Neural cell (in vitro differentiated cells): Measurements from ENCODE around the gene PRTFDC1. TPM values are rescaled to one million over a fixed set of nuclear protein-coding genes. Genes with fewer than 3 reads are reported as not detected.

ENCODE experiments used
- H2AFZ ChIP-seq: fragments of 200-600, 300-800 bp; sonication (generic), shearing (Covaris generic); 2 replicates; pipeline ENCODE4 v1.6.0; 2014; ENCODE audit warnings: low read depth, mild to moderate bottlenecking, antibody characterized with exemption, low read length, moderate library complexity
- H3F3A ChIP-seq: fragments of 200-600 bp; shearing (Covaris generic); 2 replicates; pipeline ENCODE4 v1.6.1; 2016; ENCODE audit warnings: mild to moderate bottlenecking, moderate library complexity, mixed read lengths, antibody characterized with exemption, low read length; ENCODE audit not compliant: insufficient read depth, poor library complexity, severe bottlenecking
- H3K27ac ChIP-seq: fragments of 200-600, 300-800 bp; sonication (generic), shearing (Covaris generic); 2 replicates; pipeline ENCODE4 v1.5.1; 2014; ENCODE audit warnings: mild to moderate bottlenecking, low read length, moderate library complexity
- H3K27me3 ChIP-seq: fragments of 300-800, 200-600 bp; sonication (generic), shearing (Covaris generic); 2 replicates; pipeline ENCODE4 v1.6.0; 2014; ENCODE audit warnings: mild to moderate bottlenecking, low read depth, low read length, moderate library complexity; ENCODE audit not compliant: insufficient read depth
- H3K36me3 ChIP-seq: fragments of 300-800, 200-600 bp; sonication (generic), shearing (Covaris generic); 2 replicates; pipeline ENCODE4 v1.5.1; 2014; ENCODE audit warnings: mild to moderate bottlenecking, antibody characterized with exemption, low read length, moderate library complexity; ENCODE audit not compliant: insufficient read depth
- H3K4me2 ChIP-seq: fragments of 300-800, 200-600 bp; sonication (generic), shearing (Covaris generic); 2 replicates; pipeline ENCODE4 v1.6.0; 2014; ENCODE audit warnings: mild to moderate bottlenecking, low read length
- H3K4me3 ChIP-seq: fragments of 300-800, 200-600 bp; sonication (generic), shearing (Covaris generic); 2 replicates; pipeline ENCODE4 v1.5.1; 2014; ENCODE audit warnings: mild to moderate bottlenecking, low read length, moderate library complexity
- H3K79me2 ChIP-seq: fragments of 200-600 bp; shearing (Covaris generic); replicated peaks from 2 replicates; pipeline ENCODE4 v1.6.0; 2014; ENCODE audit warnings: mild to moderate bottlenecking, low read length, moderate library complexity; ENCODE audit not compliant: insufficient read depth
- H3K9ac ChIP-seq: fragments of 300-800, 200-600 bp; sonication (generic), shearing (Covaris generic); 2 replicates; pipeline ENCODE4 v1.6.1; 2016; ENCODE audit warnings: mild to moderate bottlenecking, low read length, mixed read lengths
- H3K9me2 ChIP-seq: fragments of 200-600 bp; shearing (Covaris generic); 2 replicates; pipeline ENCODE4 v1.6.1; 2016; ENCODE audit warnings: mild to moderate bottlenecking, low read length, mixed read lengths; ENCODE audit not compliant: insufficient read depth
- H3K9me3 ChIP-seq: fragments of 200-600, 300-800 bp; sonication (generic), shearing (Covaris generic); 2 replicates; pipeline ENCODE4 v1.6.1; 2016; ENCODE audit warnings: mild to moderate bottlenecking, mixed run types, low read length, moderate library complexity, mixed read lengths
- H4K20me1 ChIP-seq: fragments of 200-600 bp; shearing (Covaris generic); 2 replicates; pipeline ENCODE4 v1.6.1; 2016; ENCODE audit warnings: mild to moderate bottlenecking, mixed run types; ENCODE audit not compliant: insufficient read depth
- CTCF ChIP-seq: fragments of 450-650 bp; IDR thresholded peaks from 2 replicates; pipeline ENCODE4 v1.5.1; 2014; ENCODE audit warnings: antibody characterized with exemption, mild to moderate bottlenecking, moderate library complexity; ENCODE audit not compliant: poor library complexity, severe bottlenecking
- EP300 ChIP-seq: fragments of 450-650 bp; conservative IDR thresholded peaks from 2 replicates; pipeline ENCODE4 v1.6.1; 2014; ENCODE audit warnings: antibody characterized with exemption, mild to moderate bottlenecking, moderate library complexity; ENCODE audit not compliant: poor library complexity, severe bottlenecking
- EZH2 ChIP-seq: fragments of 200-600, 300-800 bp; shearing (Covaris generic), sonication (generic); IDR thresholded peaks from 2 replicates; pipeline ENCODE4 v1.6.1; 2014; ENCODE audit warnings: antibody characterized with exemption, low read length, borderline replicate concordance, mild to moderate bottlenecking; ENCODE audit not compliant: insufficient read depth, poor library complexity, severe bottlenecking
- MXI1 ChIP-seq: fragments of 450-650 bp; conservative IDR thresholded peaks from 2 replicates; pipeline ENCODE4 v1.6.1; 2014; ENCODE audit warnings: antibody characterized with exemption, mild to moderate bottlenecking; ENCODE audit not compliant: poor library complexity, severe bottlenecking
- POLR2AphosphoS5 ChIP-seq: IDR thresholded peaks from 2 replicates; pipeline ENCODE4 v1.6.1; 2012
- RAD21 ChIP-seq: fragments of 450-650 bp; conservative IDR thresholded peaks from 2 replicates; pipeline ENCODE4 v1.6.1; 2014; ENCODE audit warnings: antibody characterized with exemption, mild to moderate bottlenecking, moderate library complexity
- REST ChIP-seq: IDR thresholded peaks from 2 replicates; pipeline ENCODE4 v1.6.1; 2012; ENCODE audit warnings: borderline replicate concordance
- SMC3 ChIP-seq: fragments of 450-650 bp; conservative IDR thresholded peaks from 2 replicates; pipeline ENCODE4 v1.6.1; 2014; ENCODE audit warnings: antibody characterized with exemption, mild to moderate bottlenecking, moderate library complexity; ENCODE audit not compliant: poor library complexity
- TAF1 ChIP-seq: IDR thresholded peaks from 2 replicates; pipeline ENCODE4 v1.6.1; 2012; ENCODE audit warnings: low read depth
- polyA plus RNA-seq: library from polyadenylated mRNA; depleted of rRNA; stranded (reverse); fragments of >200 nt; gene quantifications from 2 replicates; pipeline ENCODE4 v1.2.3, GENCODE V29; 2014

PRTFDC1 gene
- polyA plus RNA-seq, 1 donor from 2014 or later: 3.4 TPM

- Histone ChIP-seq H3K4me2 (no peak overlapping the region), H3K9me2 (no peaks in the 10 kb centered on the region), H2AFZ (no peak overlapping the region), H3K9me3 (no peaks in the 10 kb centered on the region), H3K27ac (no peak overlapping the region), H4K20me1 (no peaks in the 10 kb centered on the region), H3K36me3 (no peaks in the 10 kb centered on the region), H3K79me2 (no peaks in the 10 kb centered on the region), H3K4me3 (no peak overlapping the region), H3K9ac (no peak overlapping the region), H3F3A (no peaks in the 10 kb centered on the region), H3K27me3 (no peaks in the 10 kb centered on the region)
- no peak for TF ChIP-seq EZH2
- no peak for TF ChIP-seq REST
- TF ChIP-seq TAF1: no peak
- TF ChIP-seq CTCF: no peak
Observed at GRCh38 chr10:24857031-24857725, 95.2 kb downstream of the PRTFDC1 start.

- TF ChIP-seq REST: no peak
- no peak for TF ChIP-seq TAF1
- no peak for TF ChIP-seq EZH2
- TF ChIP-seq POLR2AphosphoS5: no peak
- TF ChIP-seq EP300: no peak
- no peak for TF ChIP-seq CTCF
- no peak for TF ChIP-seq SMC3
- no peak for TF ChIP-seq MXI1
- TF ChIP-seq RAD21: no peak
- H3K9me2 ChIP-seq: no peaks in the 10 kb centered on the region
- H3K4me3 ChIP-seq: no peak overlapping the region
- no peak overlapping the region for H3K9ac ChIP-seq
- no peaks in the 10 kb centered on the region for H3K27me3 ChIP-seq
- no peaks in the 10 kb centered on the region for H3K9me3 ChIP-seq
- no peak overlapping the region for H2AFZ ChIP-seq
- H3K79me2 ChIP-seq: no peaks in the 10 kb centered on the region
- H3F3A ChIP-seq: peaks cover 3% of the 10 kb centered on the region
- no peak overlapping the region for H3K27ac ChIP-seq
- H3K36me3 ChIP-seq: no peaks in the 10 kb centered on the region
- no peaks in the 10 kb centered on the region for H4K20me1 ChIP-seq
- no peak overlapping the region for H3K4me2 ChIP-seq
Observed at GRCh38 chr10:24854256-24854655, 98.2 kb downstream of the PRTFDC1 start.
